ENCODE data around the gene CYP19A1.

CYP19A1 gene

DNA sequence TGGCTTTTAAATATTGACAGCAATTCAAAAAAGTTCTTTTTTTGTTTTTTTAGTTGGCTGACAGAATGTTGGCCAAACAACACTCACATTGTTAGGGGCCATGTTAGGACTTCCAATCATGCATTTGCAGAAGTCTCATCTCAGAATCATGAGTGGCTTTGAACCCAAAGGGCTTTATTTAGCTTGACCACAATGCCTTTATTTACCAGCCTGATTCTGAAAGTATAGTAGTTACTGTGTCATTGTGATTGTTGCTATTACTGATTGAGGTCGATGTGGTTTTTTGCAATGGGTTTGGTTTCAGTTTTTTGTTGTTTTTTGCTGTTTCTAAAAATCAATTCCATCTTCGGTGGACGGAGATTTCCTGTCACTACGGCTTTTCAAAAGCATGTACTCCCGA lies 10.3 kb upstream of the CYP19A1 start:
- TF ChIP-seq, protein P1, sequence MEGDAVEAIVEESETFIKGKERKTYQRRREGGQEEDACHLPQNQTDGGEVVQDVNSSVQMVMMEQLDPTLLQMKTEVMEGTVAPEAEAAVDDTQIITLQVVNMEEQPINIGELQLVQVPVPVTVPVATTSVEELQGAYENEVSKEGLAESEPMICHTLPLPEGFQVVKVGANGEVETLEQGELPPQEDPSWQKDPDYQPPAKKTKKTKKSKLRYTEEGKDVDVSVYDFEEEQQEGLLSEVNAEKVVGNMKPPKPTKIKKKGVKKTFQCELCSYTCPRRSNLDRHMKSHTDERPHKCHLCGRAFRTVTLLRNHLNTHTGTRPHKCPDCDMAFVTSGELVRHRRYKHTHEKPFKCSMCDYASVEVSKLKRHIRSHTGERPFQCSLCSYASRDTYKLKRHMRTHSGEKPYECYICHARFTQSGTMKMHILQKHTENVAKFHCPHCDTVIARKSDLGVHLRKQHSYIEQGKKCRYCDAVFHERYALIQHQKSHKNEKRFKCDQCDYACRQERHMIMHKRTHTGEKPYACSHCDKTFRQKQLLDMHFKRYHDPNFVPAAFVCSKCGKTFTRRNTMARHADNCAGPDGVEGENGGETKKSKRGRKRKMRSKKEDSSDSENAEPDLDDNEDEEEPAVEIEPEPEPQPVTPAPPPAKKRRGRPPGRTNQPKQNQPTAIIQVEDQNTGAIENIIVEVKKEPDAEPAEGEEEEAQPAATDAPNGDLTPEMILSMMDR (IDR thresholded peaks at IDR 0.05; ENCODE audit: low read depth, low read length, poor library complexity, severe bottlenecking): no peak
- no peak for TF ChIP-seq EZH2phosphoT487 (IDR thresholded peaks at IDR 0.05; ENCODE audit: borderline replicate concordance, low read length)
- no peak overlapping the region for H3K27ac ChIP-seq (ENCODE audit: low read depth, low read length)

DNA sequence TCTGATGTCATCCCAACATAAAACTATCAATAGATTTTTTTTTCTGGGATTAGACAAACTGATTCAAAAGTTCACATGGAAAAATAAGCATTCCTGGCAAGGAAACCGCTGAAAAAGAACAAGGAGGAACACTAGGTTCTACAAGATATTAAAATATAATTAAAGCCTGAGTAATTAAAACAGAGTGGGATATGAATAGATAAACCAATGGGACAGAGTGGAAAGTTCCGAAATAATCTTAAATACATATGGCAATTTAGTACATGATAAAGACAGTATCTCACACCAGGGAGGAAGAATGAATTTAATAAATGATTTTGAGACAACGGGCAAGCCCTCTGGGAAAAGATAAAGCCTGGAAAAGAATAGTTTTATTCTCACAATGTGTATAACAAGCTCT lies 7.7 kb upstream of the CYP19A1 start:
- no peak overlapping the region for H3K4me2 ChIP-seq (ENCODE audit: low read length)
- H3K79me2 ChIP-seq (ENCODE audit: control insufficient read depth, low read length): no peaks in the 10 kb centered on the region
- H3K27me3 ChIP-seq (ENCODE audit: control insufficient read depth, low read length): peaks cover 6% of the 10 kb centered on the region; the same call in 1 of the 2 replicates
- no peaks in the 10 kb centered on the region for H3K9me3 ChIP-seq (ENCODE audit: control insufficient read depth, insufficient read depth, low read length)
- H3K9me2 ChIP-seq (replicated peaks; ENCODE audit: control insufficient read depth, low read length): no peaks in the 10 kb centered on the region
- no peak for TF ChIP-seq EZH2phosphoT487 (IDR thresholded peaks at IDR 0.05; ENCODE audit: borderline replicate concordance, low read length)
- TF ChIP-seq, protein P1 (IDR thresholded peaks at IDR 0.05; ENCODE audit: low read depth, low read length, poor library complexity, severe bottlenecking): no peak
- no peak overlapping the region for H3K4me3 ChIP-seq (ENCODE audit: low read length)
- no peaks in the 10 kb centered on the region for H3K4me1 ChIP-seq (ENCODE audit: control insufficient read depth, low read length)
- H4K20me1 ChIP-seq (ENCODE audit: control insufficient read depth, insufficient read depth, low read depth, low read length): no peaks in the 10 kb centered on the region
- H3K27ac ChIP-seq (ENCODE audit: low read depth, low read length): no peak overlapping the region
- no peaks in the 10 kb centered on the region for H3K36me3 ChIP-seq (ENCODE audit: control insufficient read depth, low read length)
- H3F3A ChIP-seq (ENCODE audit: control insufficient read depth, insufficient read depth): no peaks in the 10 kb centered on the region

More for the DNA sequence above, 10.3 kb upstream of the CYP19A1 start:
- Histone ChIP-seq H4K20me1 (ENCODE audit: control insufficient read depth, insufficient read depth, low read depth, low read length) (no peaks in the 10 kb centered on the region), H3K4me3 (ENCODE audit: low read length) (no peak overlapping the region), H3F3A (ENCODE audit: control insufficient read depth, insufficient read depth) (no peaks in the 10 kb centered on the region), H3K9me3 (ENCODE audit: control insufficient read depth, insufficient read depth, low read length) (no peaks in the 10 kb centered on the region), H3K9me2 (replicated peaks; ENCODE audit: control insufficient read depth, low read length) (no peaks in the 10 kb centered on the region), H3K4me2 (ENCODE audit: low read length) (no peak overlapping the region), H3K27me3 (ENCODE audit: control insufficient read depth, low read length) (peaks cover 7% of the 10 kb centered on the region; the same call in 1 of the 2 replicates), H3K36me3 (ENCODE audit: control insufficient read depth, low read length) (no peaks in the 10 kb centered on the region), H3K79me2 (ENCODE audit: control insufficient read depth, low read length) (no peaks in the 10 kb centered on the region), H3K4me1 (ENCODE audit: control insufficient read depth, low read length) (no peaks in the 10 kb centered on the region)

DNA sequence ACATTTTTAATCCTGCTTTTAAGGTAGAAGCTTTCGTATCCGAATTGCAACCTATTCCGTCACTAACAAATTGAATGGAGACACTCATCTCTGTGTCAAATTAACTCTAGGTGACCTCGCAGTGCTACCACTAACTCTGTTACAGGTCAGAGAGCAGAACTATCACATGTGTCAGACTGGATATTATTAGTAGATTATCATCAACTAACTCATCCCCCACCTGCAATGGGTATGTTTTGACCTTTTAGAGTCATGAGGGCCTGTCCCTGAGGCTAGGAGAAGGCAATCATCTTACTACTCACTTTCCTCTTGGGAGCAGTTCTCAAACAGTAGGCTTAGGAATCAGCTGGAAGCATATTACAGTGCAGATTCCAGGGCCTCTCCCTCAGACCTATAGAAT lies 5.1 kb upstream of the CYP19A1 start:
- no peak overlapping the region for H3K27ac ChIP-seq (ENCODE audit: low read depth, low read length)
- no peak for TF ChIP-seq EZH2phosphoT487 (IDR thresholded peaks at IDR 0.05; ENCODE audit: borderline replicate concordance, low read length)
- TF ChIP-seq, protein P1 (IDR thresholded peaks at IDR 0.05; ENCODE audit: low read depth, low read length, poor library complexity, severe bottlenecking): no peak
- H3F3A ChIP-seq (ENCODE audit: control insufficient read depth, insufficient read depth): no peaks in the 10 kb centered on the region
- H4K20me1 ChIP-seq (ENCODE audit: control insufficient read depth, insufficient read depth, low read depth, low read length): no peaks in the 10 kb centered on the region
- no peaks in the 10 kb centered on the region for H3K9me3 ChIP-seq (ENCODE audit: control insufficient read depth, insufficient read depth, low read length)
- H3K27me3 ChIP-seq (ENCODE audit: control insufficient read depth, low read length): no peaks in the 10 kb centered on the region
- H3K4me3 ChIP-seq (ENCODE audit: low read length): no peak overlapping the region
- no peaks in the 10 kb centered on the region for H3K36me3 ChIP-seq (ENCODE audit: control insufficient read depth, low read length)
- no peaks in the 10 kb centered on the region for H3K4me1 ChIP-seq (ENCODE audit: control insufficient read depth, low read length)
- H3K9me2 ChIP-seq (replicated peaks; ENCODE audit: control insufficient read depth, low read length): no peaks in the 10 kb centered on the region
- no peaks in the 10 kb centered on the region for H3K79me2 ChIP-seq (ENCODE audit: control insufficient read depth, low read length)
- H3K4me2 ChIP-seq (ENCODE audit: low read length): no peak overlapping the region
